Measurements from ENCODE around the gene BACH2.

DNA sequence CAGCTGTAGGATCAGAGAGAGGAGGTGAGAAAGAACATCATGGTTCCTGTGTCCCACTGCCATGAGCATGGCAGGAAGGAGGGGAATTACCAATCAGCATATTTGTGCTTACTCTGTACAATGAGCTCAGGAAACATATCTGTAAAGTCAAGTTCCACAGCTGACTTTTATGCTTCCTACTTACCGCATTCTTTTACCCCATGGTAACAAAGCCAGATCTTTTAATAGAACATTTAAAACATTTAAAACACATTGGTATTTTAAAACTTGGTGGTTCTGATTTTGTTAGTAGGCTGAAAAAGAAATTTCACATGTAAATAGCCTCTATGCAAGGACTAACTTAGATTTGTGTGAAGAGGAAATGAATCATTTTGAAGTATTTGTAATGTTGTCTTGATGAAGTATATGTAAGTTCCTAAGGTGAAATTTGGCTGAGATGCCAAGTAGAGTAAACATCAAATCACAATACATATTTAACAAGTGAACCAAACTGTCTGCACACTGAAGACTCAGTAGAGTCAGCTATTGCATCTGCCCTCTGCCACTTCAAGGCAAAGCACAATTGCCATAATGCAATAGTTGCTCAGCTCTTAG, 287.6 kb downstream of the BACH2 start:
- TF ChIP-seq POLR2A (IDR thresholded peaks at IDR 0.05; ENCODE audit: low read depth) (no peak), CTCF (IDR thresholded peaks at IDR 0.05) (no peak), POLR2AphosphoS5 (IDR thresholded peaks at IDR 0.05) (no peak)
